ENCODE measurements around the gene HCAR3. TPM values are rescaled to one million over a fixed set of nuclear protein-coding genes. Genes with fewer than 3 reads are reported as not detected.

Gene HCAR3
- total RNA-seq, 1 experiment from 2014 or later: 0.32 TPM

DNA sequence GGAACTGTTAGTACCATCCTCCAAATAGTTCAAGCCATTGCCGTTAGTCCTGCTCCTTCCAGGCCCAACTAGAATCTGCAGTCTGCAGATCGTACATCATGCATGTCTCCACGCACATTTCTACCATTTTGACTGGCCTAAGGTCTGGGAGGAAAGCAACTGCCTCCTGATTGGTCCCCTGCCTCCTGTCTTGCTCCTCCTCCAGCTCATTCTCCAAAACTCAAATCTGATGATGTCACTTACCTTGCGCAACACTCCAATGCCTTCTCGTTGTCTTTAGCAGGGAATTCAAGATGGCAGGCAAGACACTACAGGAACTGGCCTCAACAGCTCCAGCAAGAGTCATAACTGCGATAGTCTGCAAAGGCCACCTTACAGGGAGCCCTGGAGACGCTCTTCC is 23.7 kb upstream of the HCAR3 start:
- Histone ChIP-seq H3K36me3 (ENCODE audit: control insufficient read depth, insufficient read depth, low read length) (no peaks in the 10 kb centered on the region), H3K4me3 (ENCODE audit: low read depth, low read length) (no peak overlapping the region), H3K9me3 (no peaks in the 10 kb centered on the region; the same call in 1 of the 2 replicates), H3K27me3 (replicated peaks; ENCODE audit: control insufficient read depth, insufficient read depth, low read length) (no peaks in the 10 kb centered on the region), H3K4me1 (no peaks in the 10 kb centered on the region)
- Mint-ChIP-seq H3K36me3 (ENCODE audit: insufficient read depth, unreplicated experiment) (no peaks in the 10 kb centered on the region), H3K27ac (ENCODE audit: unreplicated experiment) (no peak overlapping the region), H3K27me3 (ENCODE audit: insufficient read depth, unreplicated experiment) (no peaks in the 10 kb centered on the region), H3K4me1 (ENCODE audit: low read depth, unreplicated experiment) (no peaks in the 10 kb centered on the region), H3K4me3 (ENCODE audit: unreplicated experiment) (no peak overlapping the region), H3K9me3 (ENCODE audit: unreplicated experiment) (no peaks in the 10 kb centered on the region)
- POLR2A ChIA-PET: no interaction called here
- no peak for DNase-seq
- CTCF ChIA-PET: interaction anchor here (0.6 kb wide), 1 partner anchor 9 kb away, joined by 3 read pairs; no protein-coding TSS in a partner anchor
- intact Hi-C loops (cut with micrococcal nuclease; ENCODE audit: unreplicated experiment): no loop called here
- TF ChIP-seq, protein P1, sequence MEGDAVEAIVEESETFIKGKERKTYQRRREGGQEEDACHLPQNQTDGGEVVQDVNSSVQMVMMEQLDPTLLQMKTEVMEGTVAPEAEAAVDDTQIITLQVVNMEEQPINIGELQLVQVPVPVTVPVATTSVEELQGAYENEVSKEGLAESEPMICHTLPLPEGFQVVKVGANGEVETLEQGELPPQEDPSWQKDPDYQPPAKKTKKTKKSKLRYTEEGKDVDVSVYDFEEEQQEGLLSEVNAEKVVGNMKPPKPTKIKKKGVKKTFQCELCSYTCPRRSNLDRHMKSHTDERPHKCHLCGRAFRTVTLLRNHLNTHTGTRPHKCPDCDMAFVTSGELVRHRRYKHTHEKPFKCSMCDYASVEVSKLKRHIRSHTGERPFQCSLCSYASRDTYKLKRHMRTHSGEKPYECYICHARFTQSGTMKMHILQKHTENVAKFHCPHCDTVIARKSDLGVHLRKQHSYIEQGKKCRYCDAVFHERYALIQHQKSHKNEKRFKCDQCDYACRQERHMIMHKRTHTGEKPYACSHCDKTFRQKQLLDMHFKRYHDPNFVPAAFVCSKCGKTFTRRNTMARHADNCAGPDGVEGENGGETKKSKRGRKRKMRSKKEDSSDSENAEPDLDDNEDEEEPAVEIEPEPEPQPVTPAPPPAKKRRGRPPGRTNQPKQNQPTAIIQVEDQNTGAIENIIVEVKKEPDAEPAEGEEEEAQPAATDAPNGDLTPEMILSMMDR (IDR thresholded peaks at IDR 0.05; ENCODE audit: insufficient read depth in 1 of 2, low read depth in 1 of 2, low read length in 1 of 2, severe bottlenecking in 1 of 2, unreplicated experiment in 1 of 2): no peak
- no TSS peak for BruUV-seq (replicated peaks)

- ChIA-PET POLR2A (no interaction called here), CTCF (no interaction called here)
- H3K4me1 ChIP-seq: no peaks in the 10 kb centered on the region
- no TSS peak for BruUV-seq (replicated peaks)
- no peaks in the 10 kb centered on the region for H3K36me3 ChIP-seq (ENCODE audit: control insufficient read depth, insufficient read depth, low read length)
- DNase-seq: no peak
- no peaks in the 10 kb centered on the region for H3K27me3 ChIP-seq (replicated peaks; ENCODE audit: control insufficient read depth, insufficient read depth, low read length)
- no peak overlapping the region for H3K4me3 Mint-ChIP-seq (ENCODE audit: unreplicated experiment)
- TF ChIP-seq, protein P1 (IDR thresholded peaks at IDR 0.05; ENCODE audit: insufficient read depth in 1 of 2, low read depth in 1 of 2, low read length in 1 of 2, severe bottlenecking in 1 of 2, unreplicated experiment in 1 of 2): no peak
- no peak overlapping the region for H3K27ac Mint-ChIP-seq (ENCODE audit: unreplicated experiment)
- intact Hi-C loops (cut with micrococcal nuclease; ENCODE audit: unreplicated experiment): no loop called here
- no peaks in the 10 kb centered on the region for H3K9me3 Mint-ChIP-seq (ENCODE audit: unreplicated experiment)
- no peak overlapping the region for H3K4me3 ChIP-seq (ENCODE audit: low read depth, low read length)
- H3K36me3 Mint-ChIP-seq (ENCODE audit: insufficient read depth, unreplicated experiment): no peaks in the 10 kb centered on the region
- H3K27me3 Mint-ChIP-seq (ENCODE audit: insufficient read depth, unreplicated experiment): no peaks in the 10 kb centered on the region
- no peaks in the 10 kb centered on the region; the same call in 1 of the 2 replicates for H3K9me3 ChIP-seq
- H3K4me1 Mint-ChIP-seq (ENCODE audit: low read depth, unreplicated experiment): no peaks in the 10 kb centered on the region
Measured at GRCh38 chr12:122738571-122738970, 22.0 kb upstream of the HCAR3 start.

GRCh38 chr12:122732611-122733010 is 16.0 kb upstream of the HCAR3 start:
- CTCF ChIA-PET: no interaction called here
- POLR2A ChIA-PET: no interaction called here
- Histone ChIP-seq H3K9me3 (no peaks in the 10 kb centered on the region), H3K4me1 (peaks cover 23% of the 10 kb centered on the region), H3K4me3 (ENCODE audit: low read depth, low read length) (no peak overlapping the region), H3K36me3 (ENCODE audit: control insufficient read depth, insufficient read depth, low read length) (no peaks in the 10 kb centered on the region), H3K27me3 (replicated peaks; ENCODE audit: control insufficient read depth, insufficient read depth, low read length) (no peaks in the 10 kb centered on the region)
- Mint-ChIP-seq H3K36me3 (ENCODE audit: insufficient read depth, unreplicated experiment) (no peaks in the 10 kb centered on the region), H3K4me3 (ENCODE audit: unreplicated experiment) (no peak overlapping the region), H3K9me3 (ENCODE audit: unreplicated experiment) (no peaks in the 10 kb centered on the region), H3K4me1 (ENCODE audit: low read depth, unreplicated experiment) (no peaks in the 10 kb centered on the region), H3K27ac (ENCODE audit: unreplicated experiment) (no peak overlapping the region), H3K27me3 (ENCODE audit: insufficient read depth, unreplicated experiment) (no peaks in the 10 kb centered on the region)
- no TSS peak for BruUV-seq (replicated peaks)
- no peak for DNase-seq
- intact Hi-C loops (cut with micrococcal nuclease; ENCODE audit: unreplicated experiment): no loop called here
- TF ChIP-seq, protein P1 (IDR thresholded peaks at IDR 0.05; ENCODE audit: insufficient read depth in 1 of 2, low read depth in 1 of 2, low read length in 1 of 2, severe bottlenecking in 1 of 2, unreplicated experiment in 1 of 2): no peak
